Rectal smooth muscle tissue (tissue), 1 donor: ENCODE measurements around the gene PIK3C2G.
"Not testable (repeated sequence)": the region's sequence is repeated elsewhere in the genome, so short reads cannot be mapped to it uniquely, and the experiment has no call there.

Experiments
- H3K27ac ChIP-seq: one replicate; pipeline ENCODE4 v1.7.0; 2013; ENCODE audit warnings: low read depth, low read length, inconsistent platforms
- H3K27me3 ChIP-seq: one replicate; pipeline ENCODE4 v1.7.0; 2013; ENCODE audit warnings: low read length; ENCODE audit not compliant: control insufficient read depth, insufficient read depth
- H3K36me3 ChIP-seq: one replicate; pipeline ENCODE4 v1.7.0; 2013; ENCODE audit warnings: low read length; ENCODE audit not compliant: control insufficient read depth, insufficient read depth
- H3K4me1 ChIP-seq: one replicate; pipeline ENCODE4 v1.7.0; 2013; ENCODE audit warnings: low read length; ENCODE audit not compliant: control insufficient read depth, insufficient read depth
- H3K4me3 ChIP-seq: one replicate; pipeline ENCODE4 v1.7.0; 2013; ENCODE audit warnings: low read length
- H3K9ac ChIP-seq: one replicate; pipeline ENCODE4 v1.7.0; 2013; ENCODE audit warnings: low read length

Gene PIK3C2G

DNA sequence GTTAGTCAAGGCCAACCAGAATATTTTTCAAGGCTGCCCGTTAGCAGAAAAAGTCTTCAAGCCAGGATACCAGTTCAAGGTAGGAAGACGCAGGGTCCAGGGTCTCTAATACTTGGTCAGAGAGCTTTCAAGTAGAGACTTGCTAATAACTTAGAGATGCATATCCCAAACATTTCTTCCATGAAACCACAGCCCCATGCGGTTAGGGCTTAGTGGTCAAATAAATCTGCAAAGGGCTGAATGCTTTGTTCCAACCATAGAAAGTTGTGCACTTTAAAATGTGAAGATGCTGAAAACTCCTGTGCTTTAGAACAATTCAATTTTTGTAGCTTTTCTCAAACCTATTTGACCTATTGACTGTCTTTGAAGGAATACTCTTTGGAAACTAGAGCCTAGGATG is 208.9 kb downstream of the PIK3C2G start:
- Histone ChIP-seq H3K4me3 (no peak overlapping the region), H3K27ac (no peak overlapping the region), H3K36me3 (no peaks in the 10 kb centered on the region), H3K9ac (no peak overlapping the region), H3K4me1 (no peaks in the 10 kb centered on the region), H3K27me3 (no peaks in the 10 kb centered on the region)

DNA sequence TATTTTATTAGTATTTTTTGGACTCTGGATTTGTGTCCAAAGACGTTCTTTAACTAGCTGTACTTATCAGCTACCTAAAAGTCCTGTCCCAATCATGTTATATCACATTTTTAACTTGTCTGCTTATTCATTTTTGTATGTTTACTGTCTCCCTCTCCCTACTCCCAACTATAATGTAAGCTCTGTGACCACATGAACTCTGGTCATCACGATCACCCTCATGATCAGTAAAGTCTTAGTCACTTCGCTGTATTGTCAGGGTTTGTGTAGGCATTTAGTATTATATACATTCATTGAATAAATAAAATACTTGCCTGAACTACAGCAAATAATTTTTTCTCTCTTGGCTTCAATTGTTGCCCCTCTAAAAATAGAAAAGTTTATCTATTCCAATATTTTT is 211.0 kb downstream of the PIK3C2G start:
- Histone ChIP-seq H3K27me3 (no peaks in the 10 kb centered on the region), H3K9ac (no peak overlapping the region), H3K36me3 (no peaks in the 10 kb centered on the region), H3K27ac (no peak overlapping the region), H3K4me1 (no peaks in the 10 kb centered on the region), H3K4me3 (no peak overlapping the region)

GRCh38 chr12:18472806-18473205 is 211.5 kb downstream of the PIK3C2G start:
- no peaks in the 10 kb centered on the region for H3K4me1 ChIP-seq
- H3K27me3 ChIP-seq: no peaks in the 10 kb centered on the region
- no peaks in the 10 kb centered on the region for H3K36me3 ChIP-seq
- H3K9ac ChIP-seq: no peak overlapping the region
- H3K4me3 ChIP-seq: no peak overlapping the region
- H3K27ac ChIP-seq: no peak overlapping the region

- Histone ChIP-seq H3K4me3 (no peak overlapping the region), H3K9ac (no peak overlapping the region), H3K27me3 (no peaks in the 10 kb centered on the region), H3K36me3 (no peaks in the 10 kb centered on the region), H3K4me1 (no peaks in the 10 kb centered on the region), H3K27ac (no peak overlapping the region)
Observed at GRCh38 chr12:18476861-18477260, 215.5 kb downstream of the PIK3C2G start.

DNA sequence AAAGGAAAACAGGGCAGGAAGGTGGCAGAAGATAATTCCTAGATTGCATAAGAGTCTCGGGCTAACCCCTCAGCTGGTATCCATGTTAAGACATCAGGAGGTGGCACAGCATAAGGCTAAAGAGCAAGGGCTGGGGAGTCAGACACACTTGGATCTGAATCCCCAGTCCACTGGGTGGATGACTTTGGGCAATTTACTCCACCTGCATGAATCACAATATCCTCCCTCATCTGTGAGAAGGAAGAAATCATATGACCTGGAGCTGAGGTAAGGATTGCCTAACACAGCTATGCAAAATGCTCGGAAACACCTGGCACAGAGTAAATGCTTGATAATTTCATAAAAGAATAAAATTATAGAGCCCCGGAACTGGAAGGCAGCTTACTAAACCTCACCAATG is 217.9 kb downstream of the PIK3C2G start:
- no peaks in the 10 kb centered on the region for H3K4me1 ChIP-seq
- no peak overlapping the region for H3K4me3 ChIP-seq
- H3K9ac ChIP-seq: no peak overlapping the region
- H3K36me3 ChIP-seq: no peaks in the 10 kb centered on the region
- no peak overlapping the region for H3K27ac ChIP-seq
- H3K27me3 ChIP-seq: no peaks in the 10 kb centered on the region

- H3K36me3 ChIP-seq: no peaks in the 10 kb centered on the region
- no peak overlapping the region for H3K27ac ChIP-seq
- no peak overlapping the region for H3K4me3 ChIP-seq
- no peak overlapping the region for H3K9ac ChIP-seq
- no peaks in the 10 kb centered on the region for H3K27me3 ChIP-seq
- no peaks in the 10 kb centered on the region for H3K4me1 ChIP-seq
Observed at GRCh38 chr12:18482601-18483120, 221.3 kb downstream of the PIK3C2G start.

GRCh38 chr12:18483698-18484325 is 222.5 kb downstream of the PIK3C2G start:
- H3K9ac ChIP-seq: no peak overlapping the region
- no peak overlapping the region for H3K4me3 ChIP-seq
- no peak overlapping the region for H3K27ac ChIP-seq
- no peaks in the 10 kb centered on the region for H3K36me3 ChIP-seq
- H3K4me1 ChIP-seq: no peaks in the 10 kb centered on the region
- no peaks in the 10 kb centered on the region for H3K27me3 ChIP-seq

DNA sequence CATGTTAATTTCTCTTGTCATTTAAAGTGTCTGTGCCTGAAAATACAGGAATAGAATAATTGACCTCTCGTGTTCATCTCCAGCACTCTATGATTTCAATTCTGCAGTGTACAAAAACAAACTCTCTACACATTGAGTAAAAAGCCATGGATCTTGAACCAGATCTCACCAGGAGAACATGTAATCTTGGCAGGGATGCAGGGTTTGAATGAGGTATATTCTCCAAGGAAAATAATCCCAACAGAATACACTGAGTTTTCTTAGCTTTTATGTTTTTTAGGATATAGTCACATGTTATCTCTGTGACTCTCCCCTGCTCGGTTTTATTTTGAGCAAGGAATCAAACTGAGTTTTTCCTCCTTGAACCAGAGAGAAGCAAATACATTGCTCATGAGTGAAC is 224.7 kb downstream of the PIK3C2G start:
- Histone ChIP-seq H3K4me3 (no peak overlapping the region), H3K27me3 (no peaks in the 10 kb centered on the region), H3K9ac (no peak overlapping the region), H3K4me1 (no peaks in the 10 kb centered on the region), H3K27ac (no peak overlapping the region), H3K36me3 (no peaks in the 10 kb centered on the region)

GRCh38 chr12:18487509-18487908 is 226.2 kb downstream of the PIK3C2G start:
- Histone ChIP-seq H3K27ac (no peak overlapping the region), H3K4me1 (no peaks in the 10 kb centered on the region), H3K4me3 (no peak overlapping the region), H3K36me3 (no peaks in the 10 kb centered on the region), H3K27me3 (no peaks in the 10 kb centered on the region), H3K9ac (no peak overlapping the region)

- Histone ChIP-seq H3K36me3 (no peaks in the 10 kb centered on the region), H3K4me1 (no peaks in the 10 kb centered on the region), H3K9ac (no peak overlapping the region), H3K27ac (no peak overlapping the region), H3K4me3 (no peak overlapping the region), H3K27me3 (no peaks in the 10 kb centered on the region)
Observed at GRCh38 chr12:18492372-18493025, 231.2 kb downstream of the PIK3C2G start.

DNA sequence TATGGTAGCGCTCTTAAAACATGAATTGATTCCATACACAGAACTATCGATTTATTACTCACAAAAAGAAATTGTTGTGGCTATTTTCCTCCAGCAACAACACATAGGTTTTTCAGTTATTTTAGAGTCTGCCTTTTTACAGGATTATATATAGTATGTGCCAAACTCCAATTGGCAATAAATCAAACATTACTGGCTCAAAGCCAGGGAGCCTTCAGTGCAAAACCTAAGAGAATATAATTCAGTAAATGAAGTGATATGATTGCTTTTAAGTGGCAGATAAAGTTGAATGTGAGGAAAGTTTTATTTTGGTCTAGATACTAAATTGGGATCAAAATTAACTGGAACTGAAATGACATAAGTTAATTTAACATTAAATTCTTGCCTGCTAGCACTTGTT is 234.8 kb downstream of the PIK3C2G start:
- no peak overlapping the region for H3K9ac ChIP-seq
- no peak overlapping the region for H3K4me3 ChIP-seq
- H3K27ac ChIP-seq: no peak overlapping the region
- no peaks in the 10 kb centered on the region for H3K27me3 ChIP-seq
- H3K4me1 ChIP-seq: no peaks in the 10 kb centered on the region
- H3K36me3 ChIP-seq: no peaks in the 10 kb centered on the region

DNA sequence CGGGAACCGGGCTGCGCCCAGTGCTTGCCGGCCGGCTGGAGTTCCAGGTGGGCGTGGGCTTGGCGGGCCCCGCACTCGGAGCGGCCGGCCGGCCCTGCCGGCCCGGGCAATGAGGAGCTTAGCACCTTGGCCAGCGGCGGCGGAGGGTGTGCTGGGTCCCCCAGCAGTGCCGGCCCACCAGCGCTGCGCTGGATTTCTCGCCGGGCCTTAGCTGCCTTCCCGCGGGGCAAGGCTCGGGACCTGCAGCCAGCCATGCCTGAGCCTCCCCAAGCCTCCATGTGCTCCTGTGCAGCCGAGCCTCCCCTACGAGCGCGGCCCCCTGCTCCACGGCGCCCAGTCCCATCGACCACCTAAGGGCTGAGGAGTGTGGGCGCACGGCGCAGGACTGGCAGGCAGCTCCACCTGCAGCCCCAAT is 238.8 kb downstream of the PIK3C2G start:
- H3K27ac ChIP-seq, H3K4me3 ChIP-seq, H3K4me1 ChIP-seq, H3K9ac ChIP-seq, H3K27me3 ChIP-seq, H3K36me3 ChIP-seq: not testable (repeated sequence)

DNA sequence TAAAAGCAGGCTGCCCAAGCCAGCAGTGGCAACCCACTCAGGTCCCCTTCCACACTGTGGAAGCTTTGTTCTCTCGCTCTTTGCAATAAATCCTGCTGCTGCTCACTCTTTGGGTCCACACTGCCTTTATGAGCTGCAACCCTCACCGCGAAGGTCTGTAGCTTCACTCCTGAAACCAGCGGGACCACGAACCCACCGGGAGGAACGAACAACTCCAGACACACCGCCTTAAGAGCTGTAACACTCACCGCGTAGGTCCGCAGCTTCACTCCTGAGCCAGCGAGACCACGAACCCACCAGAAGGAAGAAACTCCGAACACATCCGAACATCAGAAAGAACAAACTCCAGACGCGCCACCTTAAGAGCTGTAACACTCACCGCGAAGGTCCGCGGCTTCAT is 239.4 kb downstream of the PIK3C2G start:
- not testable (repeated sequence) for H3K36me3 ChIP-seq, H3K4me1 ChIP-seq, H3K9ac ChIP-seq, H3K27ac ChIP-seq, H3K4me3 ChIP-seq, H3K27me3 ChIP-seq
